SK-N-SH treated with all-trans-retinoic acid at 6 μM for 48 hours (cell line): Measurements from ENCODE around the gene ANKHD1.
"Not testable (repeated sequence)": the region's sequence is repeated elsewhere in the genome, so short reads cannot be mapped to it uniquely, and the experiment has no call there.

Experiments
- ATAC-seq: fragments of 200-7000 bp; cut with Tn5 transposase; 3 replicates; pipeline ENCODE4 v1.9.1; 2020; ENCODE audit warnings: mild to moderate bottlenecking, moderate library complexity
- ARNTL ChIP-seq: fragments of 450-650 bp; formaldehyde crosslinking; IDR thresholded peaks from 2 replicates; pipeline ENCODE4 v1.5.0; 2020; ENCODE audit warnings: low read depth, mild to moderate bottlenecking, moderate library complexity, borderline replicate concordance
- BACH2 ChIP-seq: fragments of 250-450 bp; sonication (Bioruptor Pico); IDR thresholded peaks from 2 replicates; pipeline ENCODE4 v1.9.0; 2021; ENCODE audit warnings: mild to moderate bottlenecking, borderline replicate concordance
- GLIS3 ChIP-seq: fragments of 250-450 bp; sonication (Bioruptor Pico); IDR thresholded peaks from 2 replicates; pipeline ENCODE4 v1.5.0; 2020; ENCODE audit warnings: mild to moderate bottlenecking, moderate library complexity
- ISL1 ChIP-seq: fragments of 250-450 bp; sonication (Bioruptor Pico); IDR thresholded peaks from 2 replicates; pipeline ENCODE4 v2.1.2; 2022; ENCODE audit warnings: mild to moderate bottlenecking, moderate library complexity
- OSR1 ChIP-seq: fragments of 250-450 bp; sonication (Bioruptor Pico); IDR thresholded peaks from 2 replicates; pipeline ENCODE4 v1.8.0; 2022; ENCODE audit warnings: moderate library complexity, mild to moderate bottlenecking, inconsistent platforms
- PPARA ChIP-seq: fragments of 250-450 bp; sonication (Bioruptor Pico); IDR thresholded peaks from 2 replicates; pipeline ENCODE4 v1.5.0; 2020; ENCODE audit warnings: mild to moderate bottlenecking, borderline replicate concordance
- RARB ChIP-seq: fragments of 250-450 bp; sonication (Bioruptor Pico); IDR thresholded peaks from 2 replicates; pipeline ENCODE4 v1.8.0; 2021; ENCODE audit warnings: mild to moderate bottlenecking, moderate library complexity
- SNAI2 ChIP-seq: fragments of 250-450 bp; sonication (Bioruptor Pico); IDR thresholded peaks from 2 replicates; pipeline ENCODE4 v1.5.0; 2020; ENCODE audit warnings: mild to moderate bottlenecking, moderate library complexity
- TOX ChIP-seq: fragments of 250-450 bp; sonication (Bioruptor Pico); IDR thresholded peaks from 2 replicates; pipeline ENCODE4 v1.8.0; 2021; ENCODE audit warnings: mild to moderate bottlenecking, moderate library complexity, borderline replicate concordance
- ZC3H10 ChIP-seq: fragments of 250-450 bp; sonication (Bioruptor Pico); IDR thresholded peaks from 2 replicates; pipeline ENCODE4 v1.5.1; 2021; ENCODE audit warnings: mild to moderate bottlenecking, moderate library complexity
- ZFP3 ChIP-seq: fragments of 250-450 bp; sonication (Bioruptor Pico); IDR thresholded peaks from 2 replicates; pipeline ENCODE4 v1.5.0; 2020; ENCODE audit warnings: mild to moderate bottlenecking, moderate library complexity
- ZFP30 ChIP-seq: fragments of 450-650 bp; formaldehyde crosslinking; IDR thresholded peaks from 2 replicates; pipeline ENCODE4 v1.5.0; 2022; ENCODE audit warnings: mild to moderate bottlenecking, moderate library complexity
- ZNF565 ChIP-seq: fragments of 450-650 bp; formaldehyde crosslinking; conservative IDR thresholded peaks from 2 replicates; pipeline ENCODE4 v1.5.0; 2020; ENCODE audit warnings: low read depth, mild to moderate bottlenecking, moderate library complexity
- ZNF70 ChIP-seq: fragments of 450-650 bp; formaldehyde crosslinking; IDR thresholded peaks from 2 replicates; pipeline ENCODE4 v1.5.0; 2020; ENCODE audit warnings: mild to moderate bottlenecking, moderate library complexity
- ZNF8 ChIP-seq: fragments of 450-650 bp; formaldehyde crosslinking; IDR thresholded peaks from 2 replicates; pipeline ENCODE4 v1.5.0; 2020; ENCODE audit warnings: mild to moderate bottlenecking, moderate library complexity
- TF ChIP-seq, protein P1 (sequence below): fragments of 250-450 bp; sonication (Bioruptor Pico); IDR thresholded peaks from 2 replicates; pipeline ENCODE4 v1.5.0; 2020; ENCODE audit warnings: mild to moderate bottlenecking, moderate library complexity
- TF ChIP-seq, protein P2 (sequence below): fragments of 250-450 bp; sonication (Bioruptor Pico); IDR thresholded peaks from 2 replicates; pipeline ENCODE4 v1.5.1; 2021; ENCODE audit warnings: mild to moderate bottlenecking, moderate library complexity
- TF ChIP-seq, protein P3 (sequence below): fragments of 250-450 bp; sonication (Bioruptor Pico); IDR thresholded peaks from 2 replicates; pipeline ENCODE4 v1.8.0; 2021; ENCODE audit warnings: low read depth, mild to moderate bottlenecking, moderate library complexity, borderline replicate concordance
- TF ChIP-seq, protein P4 (sequence below): fragments of 250-450 bp; sonication (Bioruptor Pico); IDR thresholded peaks from 2 replicates; pipeline ENCODE4 v1.8.0; 2020; ENCODE audit warnings: mild to moderate bottlenecking, moderate library complexity, borderline replicate concordance

The ANKHD1 gene

DNA sequence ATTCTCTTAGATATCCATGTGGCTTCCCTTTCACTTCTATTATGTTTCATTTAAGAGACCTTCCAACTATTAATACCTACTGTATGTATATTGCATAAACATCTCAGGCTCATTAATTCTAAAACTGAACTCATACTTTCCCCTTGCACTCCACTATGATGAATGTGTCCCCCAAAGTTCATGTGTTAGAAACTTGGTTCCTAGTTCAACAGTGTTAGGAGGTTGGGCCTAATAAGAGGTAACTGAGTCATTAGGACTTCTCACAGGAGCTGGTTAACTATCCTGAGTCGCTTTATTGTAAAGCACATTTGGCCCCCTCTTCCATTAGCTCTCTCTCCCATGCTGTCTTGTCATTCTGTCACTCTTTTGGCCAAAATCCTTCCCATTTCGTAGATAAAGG is 22.0 kb downstream of the ANKHD1 start (continued):
- TF ChIP-seq, protein P1, sequence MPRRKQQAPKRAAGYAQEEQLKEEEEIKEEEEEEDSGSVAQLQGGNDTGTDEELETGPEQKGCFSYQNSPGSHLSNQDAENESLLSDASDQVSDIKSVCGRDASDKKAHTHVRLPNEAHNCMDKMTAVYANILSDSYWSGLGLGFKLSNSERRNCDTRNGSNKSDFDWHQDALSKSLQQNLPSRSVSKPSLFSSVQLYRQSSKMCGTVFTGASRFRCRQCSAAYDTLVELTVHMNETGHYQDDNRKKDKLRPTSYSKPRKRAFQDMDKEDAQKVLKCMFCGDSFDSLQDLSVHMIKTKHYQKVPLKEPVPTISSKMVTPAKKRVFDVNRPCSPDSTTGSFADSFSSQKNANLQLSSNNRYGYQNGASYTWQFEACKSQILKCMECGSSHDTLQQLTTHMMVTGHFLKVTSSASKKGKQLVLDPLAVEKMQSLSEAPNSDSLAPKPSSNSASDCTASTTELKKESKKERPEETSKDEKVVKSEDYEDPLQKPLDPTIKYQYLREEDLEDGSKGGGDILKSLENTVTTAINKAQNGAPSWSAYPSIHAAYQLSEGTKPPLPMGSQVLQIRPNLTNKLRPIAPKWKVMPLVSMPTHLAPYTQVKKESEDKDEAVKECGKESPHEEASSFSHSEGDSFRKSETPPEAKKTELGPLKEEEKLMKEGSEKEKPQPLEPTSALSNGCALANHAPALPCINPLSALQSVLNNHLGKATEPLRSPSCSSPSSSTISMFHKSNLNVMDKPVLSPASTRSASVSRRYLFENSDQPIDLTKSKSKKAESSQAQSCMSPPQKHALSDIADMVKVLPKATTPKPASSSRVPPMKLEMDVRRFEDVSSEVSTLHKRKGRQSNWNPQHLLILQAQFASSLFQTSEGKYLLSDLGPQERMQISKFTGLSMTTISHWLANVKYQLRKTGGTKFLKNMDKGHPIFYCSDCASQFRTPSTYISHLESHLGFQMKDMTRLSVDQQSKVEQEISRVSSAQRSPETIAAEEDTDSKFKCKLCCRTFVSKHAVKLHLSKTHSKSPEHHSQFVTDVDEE (CRISPR knock-in tag) = no peak
- TF ChIP-seq ZNF70 (CRISPR knock-in tag) (no peak), ISL1 (CRISPR knock-in tag) (no peak), ARNTL (CRISPR knock-in tag) (no peak), ZNF8 (CRISPR knock-in tag) (no peak), ZC3H10 (CRISPR knock-in tag) (no peak), ZFP30 (CRISPR knock-in tag) (no peak), ZFP3 (no peak), PPARA (no peak), ZNF565 (CRISPR knock-in tag) (no peak)

DNA sequence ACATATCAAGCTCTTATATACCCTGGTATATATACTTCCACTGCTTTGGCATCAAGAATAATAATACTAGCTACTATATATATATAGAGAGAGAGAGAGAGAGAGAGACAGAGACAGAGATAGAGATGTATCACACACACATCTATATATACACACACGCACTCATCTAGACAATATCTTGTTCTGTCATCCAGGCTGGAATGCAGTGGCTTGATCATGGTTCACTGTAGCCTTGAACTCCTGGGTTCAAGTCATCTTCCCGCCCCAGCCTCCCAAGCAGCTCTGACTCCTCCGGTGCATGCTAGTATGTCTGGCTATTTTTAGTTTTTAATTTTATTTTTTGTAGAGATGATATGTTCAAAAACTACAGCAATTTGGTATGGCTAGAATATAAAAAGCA is 22.5 kb downstream of the ANKHD1 start:
- no peak for ATAC-seq
- TF ChIP-seq OSR1 (CRISPR knock-in tag) = no peak
- no peak for TF ChIP-seq TOX (CRISPR knock-in tag)
- no peak for TF ChIP-seq ZFP30 (CRISPR knock-in tag)
- TF ChIP-seq ZNF565 (CRISPR knock-in tag) = no peak
- TF ChIP-seq, protein P2, sequence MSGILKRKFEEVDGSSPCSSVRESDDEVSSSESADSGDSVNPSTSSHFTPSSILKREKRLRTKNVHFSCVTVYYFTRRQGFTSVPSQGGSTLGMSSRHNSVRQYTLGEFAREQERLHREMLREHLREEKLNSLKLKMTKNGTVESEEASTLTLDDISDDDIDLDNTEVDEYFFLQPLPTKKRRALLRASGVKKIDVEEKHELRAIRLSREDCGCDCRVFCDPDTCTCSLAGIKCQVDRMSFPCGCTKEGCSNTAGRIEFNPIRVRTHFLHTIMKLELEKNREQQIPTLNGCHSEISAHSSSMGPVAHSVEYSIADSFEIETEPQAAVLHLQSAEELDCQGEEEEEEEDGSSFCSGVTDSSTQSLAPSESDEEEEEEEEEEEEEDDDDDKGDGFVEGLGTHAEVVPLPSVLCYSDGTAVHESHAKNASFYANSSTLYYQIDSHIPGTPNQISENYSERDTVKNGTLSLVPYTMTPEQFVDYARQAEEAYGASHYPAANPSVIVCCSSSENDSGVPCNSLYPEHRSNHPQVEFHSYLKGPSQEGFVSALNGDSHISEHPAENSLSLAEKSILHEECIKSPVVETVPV = no peak
- no peak for TF ChIP-seq PPARA
- no peak for TF ChIP-seq GLIS3 (CRISPR knock-in tag)
- TF ChIP-seq BACH2 (CRISPR knock-in tag) = no peak
- no peak for TF ChIP-seq RARB
- no peak for TF ChIP-seq ZNF8 (CRISPR knock-in tag)
- no peak for TF ChIP-seq ARNTL (CRISPR knock-in tag)
- TF ChIP-seq, protein P3, sequence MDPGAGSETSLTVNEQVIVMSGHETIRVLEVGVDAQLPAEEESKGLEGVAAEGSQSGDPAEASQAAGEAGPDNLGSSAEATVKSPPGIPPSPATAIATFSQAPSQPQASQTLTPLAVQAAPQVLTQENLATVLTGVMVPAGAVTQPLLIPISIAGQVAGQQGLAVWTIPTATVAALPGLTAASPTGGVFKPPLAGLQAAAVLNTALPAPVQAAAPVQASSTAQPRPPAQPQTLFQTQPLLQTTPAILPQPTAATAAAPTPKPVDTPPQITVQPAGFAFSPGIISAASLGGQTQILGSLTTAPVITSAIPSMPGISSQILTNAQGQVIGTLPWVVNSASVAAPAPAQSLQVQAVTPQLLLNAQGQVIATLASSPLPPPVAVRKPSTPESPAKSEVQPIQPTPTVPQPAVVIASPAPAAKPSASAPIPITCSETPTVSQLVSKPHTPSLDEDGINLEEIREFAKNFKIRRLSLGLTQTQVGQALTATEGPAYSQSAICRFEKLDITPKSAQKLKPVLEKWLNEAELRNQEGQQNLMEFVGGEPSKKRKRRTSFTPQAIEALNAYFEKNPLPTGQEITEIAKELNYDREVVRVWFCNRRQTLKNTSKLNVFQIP (CRISPR knock-in tag) = no peak
- no peak for TF ChIP-seq ZC3H10 (CRISPR knock-in tag)
- no peak for TF ChIP-seq ZNF70 (CRISPR knock-in tag)
- TF ChIP-seq, protein P4, sequence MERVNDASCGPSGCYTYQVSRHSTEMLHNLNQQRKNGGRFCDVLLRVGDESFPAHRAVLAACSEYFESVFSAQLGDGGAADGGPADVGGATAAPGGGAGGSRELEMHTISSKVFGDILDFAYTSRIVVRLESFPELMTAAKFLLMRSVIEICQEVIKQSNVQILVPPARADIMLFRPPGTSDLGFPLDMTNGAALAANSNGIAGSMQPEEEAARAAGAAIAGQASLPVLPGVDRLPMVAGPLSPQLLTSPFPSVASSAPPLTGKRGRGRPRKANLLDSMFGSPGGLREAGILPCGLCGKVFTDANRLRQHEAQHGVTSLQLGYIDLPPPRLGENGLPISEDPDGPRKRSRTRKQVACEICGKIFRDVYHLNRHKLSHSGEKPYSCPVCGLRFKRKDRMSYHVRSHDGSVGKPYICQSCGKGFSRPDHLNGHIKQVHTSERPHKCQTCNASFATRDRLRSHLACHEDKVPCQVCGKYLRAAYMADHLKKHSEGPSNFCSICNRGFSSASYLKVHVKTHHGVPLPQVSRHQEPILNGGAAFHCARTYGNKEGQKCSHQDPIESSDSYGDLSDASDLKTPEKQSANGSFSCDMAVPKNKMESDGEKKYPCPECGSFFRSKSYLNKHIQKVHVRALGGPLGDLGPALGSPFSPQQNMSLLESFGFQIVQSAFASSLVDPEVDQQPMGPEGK = no peak
- TF ChIP-seq SNAI2 (CRISPR knock-in tag) = no peak
- TF ChIP-seq, protein P1 (CRISPR knock-in tag) = no peak
- TF ChIP-seq ZFP3 = no peak

DNA sequence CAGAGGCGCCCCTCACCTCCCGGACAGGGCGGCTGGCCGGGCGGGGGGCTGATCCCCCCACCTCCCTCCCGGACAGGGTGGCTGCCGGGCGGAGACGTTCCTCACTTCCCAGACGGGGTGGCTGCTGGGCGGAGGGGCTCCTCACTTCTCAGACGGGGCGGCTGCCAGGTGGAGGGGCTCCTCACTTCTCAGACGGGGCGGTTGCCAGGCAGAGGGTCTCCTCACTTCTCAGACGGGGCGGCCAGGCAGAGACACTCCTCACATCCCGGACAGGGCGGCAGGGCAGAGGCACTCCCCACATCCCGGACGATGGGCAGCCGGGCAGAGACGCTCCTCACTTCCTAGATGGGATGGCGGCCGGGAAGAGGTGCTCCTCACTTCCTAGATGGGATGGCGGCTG is 26.1 kb downstream of the ANKHD1 start:
- not testable (repeated sequence) for ATAC-seq
